HEK293T (cell line): ENCODE results near the gene ANGPT4.

Experiments
- CTCF ChIA-PET: fragments of 350-600 bp; formaldehyde crosslinking; extraction: SDS; loops from one replicate; lab custom pipeline; 2021; ENCODE audit warnings: antibody characterized with exemption, inconsistent platforms; lab: Yijun Ruan, JAX
- POLR2A ChIA-PET: fragments of 350-600 bp; formaldehyde crosslinking; extraction: SDS; loops from one replicate; lab custom pipeline; 2020; ENCODE audit warnings: antibody characterized with exemption, inconsistent platforms; lab: Yijun Ruan, JAX
- DNase-seq: peaks from one replicate; pipeline ENCODE4 v3.0.0; 2012; ENCODE audit warnings: mixed read lengths; ENCODE audit errors: extremely low spot score
- ARNT ChIP-seq: fragments of 450-650 bp; IDR thresholded peaks from 2 replicates; pipeline ENCODE4 v1.6.1; 2017; ENCODE audit warnings: mild to moderate bottlenecking
- BHLHE40 ChIP-seq: fragments of 450-650 bp; IDR thresholded peaks from 2 replicates; pipeline ENCODE4 v1.6.1; 2016; ENCODE audit warnings: mild to moderate bottlenecking, moderate library complexity, borderline replicate concordance
- ELF4 ChIP-seq: fragments of 450-650 bp; IDR thresholded peaks from 2 replicates; pipeline ENCODE4 v1.6.1; 2017; ENCODE audit warnings: antibody characterized with exemption
- FOXK2 ChIP-seq: fragments of 450-650 bp; IDR thresholded peaks from 2 replicates; pipeline ENCODE4 v1.6.1; 2016; ENCODE audit warnings: mild to moderate bottlenecking
- FOXM1 ChIP-seq: fragments of 450-650 bp; IDR thresholded peaks from 2 replicates; pipeline ENCODE4 v1.6.1; 2017; ENCODE audit warnings: mild to moderate bottlenecking, borderline replicate concordance
- L3MBTL2 ChIP-seq: fragments of 450-650 bp; conservative IDR thresholded peaks from 2 replicates; pipeline ENCODE4 v1.6.1; 2016; ENCODE audit warnings: mild to moderate bottlenecking
- LEF1 ChIP-seq: fragments of 450-650 bp; IDR thresholded peaks from 2 replicates; pipeline ENCODE4 v1.6.1; 2017; ENCODE audit warnings: mild to moderate bottlenecking, borderline replicate concordance
- SP1 ChIP-seq: fragments of 450-650 bp; IDR thresholded peaks from 2 replicates; pipeline ENCODE4 v1.6.1; 2017
- SUZ12 ChIP-seq: fragments of 450-650 bp; IDR thresholded peaks from 2 replicates; pipeline ENCODE4 v1.6.1; 2016; ENCODE audit warnings: mild to moderate bottlenecking
- TARDBP ChIP-seq: fragments of 450-650 bp; IDR thresholded peaks from 2 replicates; pipeline ENCODE4 v1.6.1; 2016
- ZNF384 ChIP-seq: fragments of 450-650 bp; IDR thresholded peaks from 2 replicates; pipeline ENCODE4 v1.6.1; 2016

Gene ANGPT4

GRCh38 chr20:821046-821730 is 94.9 kb downstream of the ANGPT4 start:
- ChIA-PET POLR2A (no interaction called here), CTCF (no interaction called here)
- no peak for TF ChIP-seq FOXK2
- no peak for TF ChIP-seq FOXM1
- no peak for DNase-seq

- CTCF ChIA-PET, result no interaction called here
Observed at GRCh38 chr20:820323-820953, 95.7 kb downstream of the ANGPT4 start.

More at GRCh38 chr20:820323-820953, 95.7 kb downstream of the ANGPT4 start:
- TF ChIP-seq ZNF384, result no peak
- no peak for TF ChIP-seq LEF1
- TF ChIP-seq L3MBTL2, result no peak
- TF ChIP-seq TARDBP, result no peak
- TF ChIP-seq BHLHE40, result no peak
- TF ChIP-seq FOXM1, result no peak
- no peak for TF ChIP-seq ELF4
- no peak for TF ChIP-seq FOXK2
- no peak for TF ChIP-seq SP1
- no peak for TF ChIP-seq ARNT
- TF ChIP-seq SUZ12, result no peak
- POLR2A ChIA-PET, result no interaction called here
- DNase-seq, result no peak
